Cardiac septum (tissue), 1 donor: ENCODE data around the gene IDH2. TPM values are rescaled to one million over a fixed set of nuclear protein-coding genes. Genes with fewer than 3 reads are reported as not detected.

Source experiments
- DNase-seq: peaks from one replicate; pipeline ENCODE4 v3.0.0-alpha.2; 2020; ENCODE audit warnings: low spot score
- intact Hi-C: fragments of 100-400 bp; cut with DNase I; formaldehyde crosslinking; loops from one replicate; pipeline ENCODE4 v1.14.0; 2022
- total RNA-seq: library from RNA; stranded (reverse); fragmentation: NEBNext Ultra II Directional; extraction: Animal tissue kit (Norgen Biotek cat#: 25700); gene quantifications from one replicate; pipeline ENCODE4 v1.2.1, GENCODE V29; 2021
- donor health status: DM: no; HTN: no; CAD: no.

The IDH2 gene
- total RNA-seq, 1 donor from 2014 or later: 455 TPM

DNA sequence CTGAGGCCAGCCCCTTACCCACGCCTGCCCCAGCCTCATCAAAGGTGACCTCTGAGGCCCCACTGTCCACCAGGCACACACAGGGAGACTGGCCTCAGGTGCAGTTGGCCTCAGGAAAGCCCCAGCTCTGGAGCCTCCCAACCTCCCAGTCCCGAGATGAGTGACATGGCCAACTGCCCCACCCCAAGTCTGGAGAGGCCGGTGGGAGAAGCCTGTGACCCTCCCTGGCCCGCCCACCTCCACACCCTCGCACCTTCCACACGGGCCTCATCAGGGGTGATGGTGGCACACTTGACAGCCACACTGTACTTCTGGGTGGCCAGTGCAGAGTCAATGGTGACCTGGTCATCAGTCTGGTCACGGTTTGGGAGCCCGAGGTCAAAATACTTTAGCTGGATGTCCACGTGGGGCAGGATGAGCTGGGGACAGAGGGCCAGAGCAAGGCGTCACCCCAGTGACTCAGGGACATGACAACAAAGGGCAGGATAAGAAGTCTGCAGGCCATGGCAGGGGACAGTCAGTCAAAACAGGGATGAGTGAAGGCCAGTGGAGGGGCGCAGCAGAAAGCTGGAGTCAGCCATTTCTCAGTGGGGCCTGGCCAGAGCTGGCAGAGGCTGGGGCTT is 11.9 kb downstream of the IDH2 start:
- DNase-seq: no peak
- intact Hi-C loops: no loop called here

DNA sequence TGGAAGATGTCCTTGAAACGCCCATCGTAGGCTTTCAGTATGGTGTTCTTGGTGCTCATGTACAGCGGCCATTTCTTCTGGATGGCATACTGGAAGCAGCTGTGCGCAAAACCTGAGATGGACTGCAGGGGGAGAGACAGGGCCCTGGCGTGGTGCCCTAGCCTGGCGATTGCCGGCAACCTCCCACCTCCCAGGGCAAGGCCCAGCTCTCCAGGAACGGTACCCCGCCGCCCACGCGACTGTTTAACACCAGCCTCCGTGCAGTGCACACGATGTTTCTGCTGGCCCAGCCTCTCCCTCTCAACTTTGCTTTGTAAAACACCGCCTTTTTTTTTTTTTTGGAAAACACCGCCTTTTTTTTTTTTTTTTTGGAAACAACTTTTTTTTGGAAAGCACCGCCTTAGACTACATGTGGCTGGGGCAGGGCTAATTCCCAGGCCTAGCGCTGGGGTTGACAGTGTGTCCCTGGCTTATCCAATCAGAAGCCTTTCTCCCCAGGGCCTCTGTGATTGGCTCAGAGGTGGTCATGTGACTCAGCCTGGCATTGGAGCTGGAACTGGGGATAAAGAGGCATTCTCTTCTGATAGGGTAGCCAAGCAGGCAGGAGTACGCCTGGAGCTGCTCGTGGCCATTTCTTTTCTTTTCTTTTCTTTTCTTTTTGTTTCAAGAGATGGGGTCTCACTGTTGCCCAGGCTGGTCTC is 14.7 kb downstream of the IDH2 start:
- intact Hi-C loops: no loop called here
- DNase-seq: no peak

- no peak for DNase-seq
- intact Hi-C loops: no loop called here
Measured at GRCh38 chr15:90086868-90087268, 15.4 kb downstream of the IDH2 start.

GRCh38 chr15:90085565-90085964 is 16.7 kb downstream of the IDH2 start:
- intact Hi-C loops: no loop called here
- no peak for DNase-seq

DNA sequence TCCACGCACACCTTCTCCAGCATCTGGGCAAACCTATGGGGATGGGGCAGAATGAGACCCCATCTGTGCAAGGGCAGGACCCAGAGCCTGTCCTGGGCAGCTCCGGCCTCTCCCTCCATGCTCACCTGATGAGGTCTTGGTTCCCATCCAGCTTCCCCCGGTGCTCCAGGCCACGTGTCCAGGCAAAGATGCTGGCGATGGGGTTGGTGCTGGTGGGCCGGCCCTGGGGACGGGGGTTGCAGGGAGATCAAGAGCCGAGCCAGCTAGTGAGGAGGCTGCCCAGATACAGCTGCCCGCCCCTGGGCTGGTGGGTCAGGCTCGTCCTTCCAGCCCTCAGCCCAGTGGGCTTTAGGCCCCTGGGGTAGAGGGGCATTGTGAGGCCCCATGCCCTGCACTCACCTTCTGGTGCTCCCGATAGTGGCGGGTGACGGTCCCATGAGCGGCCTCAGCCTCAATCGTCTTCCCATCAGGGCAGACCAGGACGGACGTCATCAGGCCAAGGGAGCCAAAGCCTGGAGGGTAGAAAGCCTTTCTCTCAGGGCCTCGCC is 17.3 kb downstream of the IDH2 start:
- DNase-seq: no peak
- intact Hi-C loops: no loop called here

GRCh38 chr15:90083954-90084607 is 18.2 kb downstream of the IDH2 start:
- no peak for DNase-seq
- intact Hi-C loops: no loop called here

DNA sequence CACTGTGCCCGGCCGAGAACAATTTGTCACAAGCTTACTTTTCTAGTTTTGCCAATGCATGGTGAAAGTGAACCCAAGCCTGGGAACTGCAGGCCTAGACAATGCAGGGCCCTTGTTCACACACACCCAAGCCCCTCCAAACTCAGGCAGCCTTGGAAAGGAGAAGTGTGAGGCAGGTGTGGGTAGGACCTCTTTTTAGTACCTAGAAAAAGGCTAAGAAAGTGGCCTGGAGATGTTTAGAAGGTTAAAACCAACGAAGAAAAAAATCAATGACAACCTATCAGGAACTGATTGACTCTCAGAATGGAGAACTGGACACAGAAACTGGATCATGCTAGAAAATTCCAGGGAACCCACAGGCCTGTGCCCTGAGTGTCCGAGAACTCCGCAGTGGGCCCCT is 18.8 kb downstream of the IDH2 start:
- no peak for DNase-seq
- intact Hi-C loops: no loop called here

DNA sequence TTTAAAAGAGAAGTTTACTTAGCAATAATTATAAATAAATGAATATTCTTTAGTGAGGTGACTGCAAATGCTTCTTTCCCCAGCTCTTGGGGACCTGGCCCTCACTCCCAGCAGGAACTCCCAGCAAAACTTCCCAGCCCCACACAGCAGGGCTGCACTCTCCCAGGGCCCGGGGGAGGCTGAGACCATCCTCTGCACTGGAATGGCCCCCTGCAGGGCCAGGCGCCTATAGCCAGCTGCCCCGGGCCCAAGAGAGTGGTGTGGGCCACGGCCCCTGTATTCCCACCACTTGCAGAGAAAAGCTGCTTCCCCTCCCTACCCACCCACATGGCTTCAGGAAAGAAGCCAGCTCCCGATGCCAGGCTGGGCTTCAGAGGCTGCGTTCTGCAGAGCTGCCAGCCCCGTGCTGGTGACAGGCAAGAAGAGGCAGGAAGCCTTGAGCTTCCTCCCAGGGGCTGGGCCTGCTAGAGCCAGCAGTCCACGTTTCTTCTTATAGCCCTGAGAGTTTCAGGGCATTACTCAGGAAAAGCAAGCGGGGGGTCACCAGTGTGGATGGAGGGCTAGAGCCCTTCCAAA is 20.0 kb downstream of the IDH2 start:
- intact Hi-C loops: no loop called here

GRCh38 chr15:90080818-90081393 is 21.4 kb downstream of the IDH2 start:
- intact Hi-C loops: no loop called here
- DNase-seq: no peak

More for the DNA sequence above, 20.0 kb downstream of the IDH2 start:
- DNase-seq: no peak

- DNase-seq: no peak
- intact Hi-C loops: no loop called here
Measured at GRCh38 chr15:90080458-90080755, 21.9 kb downstream of the IDH2 start.

DNA sequence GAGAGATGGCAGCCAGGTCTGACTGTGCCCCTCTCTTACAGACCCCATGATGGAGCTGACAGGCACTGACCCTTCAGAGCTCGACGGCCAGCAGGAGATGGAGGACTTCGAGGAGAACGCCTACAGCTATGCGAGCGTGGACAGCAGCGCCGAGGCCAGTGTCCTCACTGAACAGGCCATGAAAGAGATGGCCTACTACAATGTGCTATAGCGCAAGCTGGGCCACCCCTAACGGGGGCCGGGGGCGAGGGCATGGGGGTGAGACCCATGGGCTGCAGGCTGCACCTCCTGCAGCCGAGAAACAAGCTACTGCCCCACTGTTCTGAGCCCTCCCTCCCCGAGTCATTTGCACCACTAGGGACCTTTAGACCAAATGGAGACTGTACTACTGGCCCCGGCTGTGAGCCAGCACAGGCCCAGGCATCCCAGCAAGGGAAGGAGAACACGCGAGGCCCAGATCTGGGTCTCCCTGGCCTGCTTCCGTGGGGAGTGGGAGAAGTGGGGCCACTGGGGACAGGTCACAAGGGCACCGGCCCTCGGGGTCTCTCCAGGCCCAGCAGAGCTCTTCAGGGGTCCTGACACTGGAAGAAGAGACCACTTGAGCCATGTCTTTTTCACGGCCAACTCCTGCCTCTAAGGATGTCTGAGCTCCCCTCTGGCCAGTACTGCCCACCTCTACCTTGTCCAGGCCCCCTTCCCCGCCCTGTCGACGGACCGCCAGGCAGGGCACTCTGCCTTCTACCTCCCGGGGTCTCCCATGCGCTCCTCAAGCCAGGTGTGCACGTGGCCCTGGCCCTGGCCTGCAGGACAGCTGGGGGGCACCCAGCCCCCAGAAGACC is 22.4 kb downstream of the IDH2 start:
- no peak for DNase-seq
- intact Hi-C loops: no loop called here

DNA sequence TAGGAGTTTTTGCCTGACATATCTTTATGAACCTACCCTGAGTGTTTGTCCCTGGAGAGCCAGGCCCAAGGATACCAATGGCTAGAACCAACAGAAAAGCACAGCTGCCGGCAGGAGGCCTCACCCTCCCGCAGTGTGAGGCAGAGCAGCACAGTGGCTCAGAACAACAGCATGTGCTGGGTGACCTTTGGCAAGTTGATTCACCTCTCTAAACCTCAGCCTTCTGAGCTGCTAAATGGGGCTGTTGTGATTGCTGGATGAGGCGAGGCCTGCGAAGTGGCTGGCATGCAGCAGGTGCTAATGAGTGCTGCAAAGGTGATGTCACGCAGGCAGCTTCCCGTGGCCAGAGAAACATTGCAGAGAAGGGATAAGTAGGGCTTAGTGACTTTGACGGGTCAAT is 23.3 kb downstream of the IDH2 start:
- intact Hi-C loops: no loop called here
- no peak for DNase-seq

- intact Hi-C loops: no loop called here
Measured at GRCh38 chr15:90076716-90077115, 25.6 kb downstream of the IDH2 start.

GRCh38 chr15:90075420-90076289 is 26.6 kb downstream of the IDH2 start:
- intact Hi-C loops: no loop called here
- no peak for DNase-seq

More at GRCh38 chr15:90076716-90077115, 25.6 kb downstream of the IDH2 start:
- DNase-seq: no peak

DNA sequence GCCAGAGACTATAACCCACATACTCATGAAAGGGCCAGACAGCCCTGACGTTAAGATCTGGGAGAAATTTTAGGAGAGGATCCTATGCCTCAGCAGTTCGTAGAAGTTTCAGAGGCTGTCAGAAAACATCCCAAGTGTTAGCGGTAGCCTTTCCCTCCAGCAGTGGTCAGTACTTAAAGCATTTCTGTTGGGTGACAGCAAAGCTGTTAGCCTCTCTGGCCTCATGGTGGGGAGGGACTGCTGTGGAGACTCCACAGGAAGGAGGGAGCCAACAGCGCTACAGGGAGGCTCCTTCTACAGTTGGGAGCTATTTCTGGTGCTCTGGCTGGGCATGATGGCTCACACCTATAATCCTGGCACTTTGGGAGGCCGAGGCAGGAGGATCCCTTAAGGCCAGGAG is 27.4 kb downstream of the IDH2 start:
- intact Hi-C loops: loop anchor here (5.0 kb wide), 2 partner anchors 163 to 338 kb away; partner anchors contain the start of gene ARPIN
- DNase-seq: no peak

DNA sequence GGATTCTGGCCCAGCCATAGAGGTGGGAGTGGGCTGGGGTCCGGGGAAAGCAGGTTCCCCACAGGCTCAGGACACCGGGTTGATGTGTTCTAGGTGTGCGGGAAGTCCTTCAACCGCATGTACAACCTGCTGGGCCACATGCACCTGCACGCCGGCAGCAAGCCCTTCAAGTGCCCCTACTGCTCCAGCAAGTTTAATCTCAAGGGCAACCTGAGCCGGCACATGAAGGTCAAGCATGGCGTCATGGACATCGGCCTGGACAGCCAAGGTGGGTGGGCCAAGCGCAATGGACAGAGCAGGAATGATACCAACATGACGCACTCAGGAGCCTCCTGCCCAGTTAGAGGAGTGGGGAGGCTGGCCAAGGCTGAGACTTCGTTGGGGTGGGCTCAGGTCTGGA is 28.2 kb downstream of the IDH2 start:
- intact Hi-C loops: loop anchor here (5.0 kb wide), 2 partner anchors 162 to 337 kb away; partner anchors contain the start of gene ARPIN

GRCh38 chr15:90072978-90073640 is 29.2 kb downstream of the IDH2 start:
- intact Hi-C loops: loop anchor here (5.0 kb wide), 2 partner anchors 161 to 336 kb away; partner anchors contain the start of gene ARPIN
- DNase-seq: no peak

More for the DNA sequence above, 28.2 kb downstream of the IDH2 start:
- DNase-seq: no peak
